ENCODE results near the gene ERLIN1.

Gene ERLIN1

GRCh38 chr10:100168313-100168643 is 17.6 kb downstream of the ERLIN1 start:
- DNase-seq, result no peak

- DNase-seq, result no peak
Observed at GRCh38 chr10:100167553-100168312, 18.1 kb downstream of the ERLIN1 start.

GRCh38 chr10:100163704-100164621 is 21.9 kb downstream of the ERLIN1 start:
- DNase-seq, result no peak

GRCh38 chr10:100162696-100163095 is 23.1 kb downstream of the ERLIN1 start:
- DNase-seq, result no peak

- no peak for DNase-seq
Observed at GRCh38 chr10:100158044-100158805, 27.6 kb downstream of the ERLIN1 start.

- DNase-seq, result no peak
Observed at GRCh38 chr10:100157156-100157555, 28.7 kb downstream of the ERLIN1 start.

- DNase-seq, result no peak
Observed at GRCh38 chr10:100155936-100156335, 29.9 kb downstream of the ERLIN1 start.

GRCh38 chr10:100154666-100155065 is 31.2 kb downstream of the ERLIN1 start:
- no peak for DNase-seq

- no peak for DNase-seq
Observed at GRCh38 chr10:100153239-100153825, 32.5 kb downstream of the ERLIN1 start.

- DNase-seq, result no peak
Observed at GRCh38 chr10:100151723-100152300, 34.0 kb downstream of the ERLIN1 start.

GRCh38 chr10:100148353-100149211 is 37.2 kb downstream of the ERLIN1 start:
- no peak for DNase-seq

- no peak for DNase-seq
Observed at GRCh38 chr10:100146875-100147650, 38.8 kb downstream of the ERLIN1 start.

GRCh38 chr10:100146398-100146797 is 39.4 kb downstream of the ERLIN1 start:
- DNase-seq, result no peak

GRCh38 chr10:100143756-100144155 is 42.1 kb downstream of the ERLIN1 start:
- no peak for DNase-seq

GRCh38 chr10:100141446-100142087 is 44.3 kb downstream of the ERLIN1 start:
- DNase-seq, result no peak

GRCh38 chr10:100140070-100140469 is 45.8 kb downstream of the ERLIN1 start:
- no peak for DNase-seq

- DNase-seq, result no peak
Observed at GRCh38 chr10:100138921-100139496, 46.8 kb downstream of the ERLIN1 start.

GRCh38 chr10:100135486-100135885 is 50.3 kb downstream of the ERLIN1 start:
- DNase-seq, result no peak

GRCh38 chr10:100133801-100134200 is 52.0 kb downstream of the ERLIN1 start:
- DNase-seq, result no peak

- no peak for DNase-seq
Observed at GRCh38 chr10:100132427-100132826, 53.4 kb downstream of the ERLIN1 start.

All from stimulated activated naive CD4-positive, alpha-beta T cell (primary cell).